Heart left ventricle (tissue), 16 donors: ENCODE data around the gene MEGF8. TPM values are rescaled to one million over a fixed set of nuclear protein-coding genes. Genes with fewer than 3 reads are reported as not detected.
"Not testable (repeated sequence)": the region's sequence is repeated elsewhere in the genome, so short reads cannot be mapped to it uniquely, and the experiment has no call there.

ENCODE experiments used
- ATAC-seq, 4 donors: fragments of 200-7000 bp; cut with Tn5 transposase; one replicate each; pipeline ENCODE4 v1.9.1; 2020 to 2022; ENCODE audit warnings: moderate library complexity in 4 of 4, mild to moderate bottlenecking in 3 of 4, moderate number of reproducible peaks in 1 of 4
- DNase-seq, 5 donors: peaks; one replicate each; pipeline ENCODE4 v3.0.0-alpha.2; 2020
- H3K27ac ChIP-seq, 12 donors: fragments of 200-600 bp; sonication (generic) in 4 of 12; one replicate each; pipeline versions ENCODE4 v1.5.0 to v1.8.0; 2016 to 2022; ENCODE audit warnings: mild to moderate bottlenecking in 2 of 12
- H3K27me3 ChIP-seq, 9 donors: fragments of 200-600 bp; sonication (generic) in 2 of 9; one replicate each; pipeline versions ENCODE4 v1.5.1 to v1.8.0; 2016 to 2022; ENCODE audit warnings: mild to moderate bottlenecking in 3 of 9
- H3K36me3 ChIP-seq, 9 donors: fragments of 200-600 bp; sonication (generic) in 2 of 9; one replicate each; pipeline versions ENCODE4 v1.5.0 to v1.8.0; 2018 to 2022; ENCODE audit warnings: mild to moderate bottlenecking in 2 of 9
- H3K4me1 ChIP-seq, 12 donors: fragments of 200-600 bp; sonication (generic) in 4 of 12; one replicate each; pipeline versions ENCODE4 v1.5.0 to v1.8.0; 2016 to 2022; ENCODE audit warnings: mild to moderate bottlenecking in 3 of 12
- H3K4me3 ChIP-seq, 12 donors: fragments of 200-600 bp; sonication (generic) in 4 of 12; one replicate each; pipeline versions ENCODE4 v1.5.0 to v1.8.0; 2017 to 2022; ENCODE audit warnings: mild to moderate bottlenecking in 9 of 12, moderate library complexity in 4 of 12
- H3K9me3 ChIP-seq, 12 donors: fragments of 200-600 bp; sonication (generic) in 4 of 12; one replicate each; pipeline versions ENCODE4 v1.5.0 to v1.8.0; 2016 to 2022; ENCODE audit warnings: mild to moderate bottlenecking in 1 of 12
- CTCF ChIP-seq, 12 donors: fragments of 200-600 bp; sonication (generic) in 4 of 12; IDR thresholded peaks; one replicate each; pipeline versions ENCODE4 v1.5.0 to v1.8.0; 2018 to 2022; ENCODE audit warnings: antibody characterized with exemption in 12 of 12, mild to moderate bottlenecking in 5 of 12
- POLR2A ChIP-seq, 2 donors: fragments of 450-650 bp; IDR thresholded peaks; one replicate each; pipeline ENCODE4 v1.6.1; 2017; ENCODE audit warnings: antibody characterized with exemption in 2 of 2, mild to moderate bottlenecking in 2 of 2, moderate library complexity in 2 of 2
- WGBS, 4 donors: extraction: QIAGEN DNeasy Blood & Tissue Kit in 2 of 4; methylation state at CpG; one replicate each; pipeline versions ENCODE4 v1.1.5 to v1.1.7; 2013 to 2018; 5-methylcytosine and 5-hydroxymethylcytosine counted together
- intact Hi-C, 10 donors: fragments of 100-400 bp; cut with DNase I; formaldehyde crosslinking; loops; one replicate each; pipeline versions ENCODE4 v1.11.1 to v1.14.2; 2022
- polyA plus RNA-seq, 2 donors: library from polyadenylated mRNA; stranded (reverse); fragments of 200-250 nt; gene quantifications; one replicate each; pipeline ENCODE4 v1.2.3, GENCODE V29; 2013
- total RNA-seq, 9 donors: library from RNA; depleted of rRNA in 2 of 9; stranded (reverse); fragments of >200 nt in 2 of 9; fragmentation: NEBNext Ultra II Directional in 3 of 9; extraction: Animal tissue kit (Norgen Biotek cat#: 25700) in 3 of 9; gene quantifications; one replicate each; pipeline versions ENCODE4 v1.1.0 to v1.2.4, GENCODE V29; 2016 to 2023
- donor health status: ischemic (EF 13 %, LVEDD 7.1; RV severe dilation, severe dysfunction).
- donor health status: healthy with polysubstance abuse.
- donor health status: DM: no; HTN: yes; CAD: no.
- donor health status: DM: no; HTN: no; CAD: no.
- donor health status: ischemic (EF 25% LVEDD 6.9; RV normal size, moderate dysfunction).
- donor health status: ischemic (EF 25% LVEDD 5.7; RV mildly dilated, moderate dysfunction).
- donor health status: healthy.
- donor health status: DM: yes; HTN: yes; CAD: no.
- donor health status: ischemic (EF 35%, LVEDD 5.7; RV mildly dilated, moderate dysfunction).
- donor health status: nonischemic (EF 11% LVEDD 7.7; RV severe dilation, severe dysfunction).
- donor health status: DM: yes; HTN: yes; CAD: no.
- donor health status: PGD.
- donor health status: ischemic (EF 29% LVEDD 5.4; RV normal size, mild dysfunction).
- donor health status: nonischemic (EF 23%, LVEDD 6.1; RV moderate dilation, normal function).

The MEGF8 gene
- total and polyA plus RNA-seq, 11 donors = 22.8 to 50.4 (median 32.8) TPM

GRCh38 chr19:42327381-42327780 is 1.9 kb downstream of the MEGF8 start:
- no peaks in the 10 kb centered on the region for H3K36me3 ChIP-seq
- ATAC-seq (no peak), DNase-seq (no peak)
- WGBS, 4 donors = 86 to 91% (median 88%) methylated on average over 5 of the region's 5 CpGs
- intact Hi-C loops = loop anchor here in 5 of 10 donors (5.0 to 10.0 kb wide), 3 partner anchors 75 to 195 kb away; partner anchors contain the start of gene POU2F2 (in 4 of the 5)
- TF ChIP-seq POLR2A (IDR thresholded peaks at IDR 0.05) (no peak), CTCF (IDR thresholded peaks at IDR 0.05) (no peak)
- H3K9me3 ChIP-seq = no peaks in the 10 kb centered on the region
- peaks cover 10 to 25% (median 19%) of the 10 kb centered on the region in 9 donors for H3K27me3 ChIP-seq
- peak overlapping the region in 2 of 12 donors; percentile 16 to 89 for H3K4me3 ChIP-seq
- no peak overlapping the region for H3K27ac ChIP-seq
- peaks cover 2 to 53% (median 25%) of the 10 kb centered on the region in 12 donors for H3K4me1 ChIP-seq

GRCh38 chr19:42328106-42328505 is 2.7 kb downstream of the MEGF8 start:
- DNase-seq = no peak
- peaks cover 2 to 58% (median 25%) of the 10 kb centered on the region in 12 donors for H3K4me1 ChIP-seq
- H3K36me3 ChIP-seq = peaks cover 0 to 4% (median 0%) of the 10 kb centered on the region in 9 donors
- no peaks in the 10 kb centered on the region for H3K9me3 ChIP-seq
- ATAC-seq = no peak
- intact Hi-C loops = loop anchor here in 5 of 10 donors (5.0 to 10.0 kb wide), 3 partner anchors 74 to 196 kb away; partner anchors contain the start of gene POU2F2 (in 4 of the 5)
- no peak overlapping the region for H3K27ac ChIP-seq
- 57 to 69% (median 60%) methylated on average over 1 of the region's 1 CpG for WGBS, 4 donors
- H3K27me3 ChIP-seq = peaks cover 10 to 19% (median 16%) of the 10 kb centered on the region in 9 donors
- no peak for TF ChIP-seq POLR2A (IDR thresholded peaks at IDR 0.05)
- TF ChIP-seq CTCF (IDR thresholded peaks at IDR 0.05) = no peak
- H3K4me3 ChIP-seq = no peak overlapping the region

- ATAC-seq (no peak), DNase-seq (no peak)
- Histone ChIP-seq H3K4me3 (no peak overlapping the region), H3K4me1 (peaks cover 2 to 54% (median 24%) of the 10 kb centered on the region in 12 donors), H3K27me3 (peaks cover 10 to 12% (median 11%) of the 10 kb centered on the region in 9 donors), H3K27ac (no peak overlapping the region), H3K9me3 (no peaks in the 10 kb centered on the region), H3K36me3 (peaks cover 0 to 4% (median 0%) of the 10 kb centered on the region in 9 donors)
- intact Hi-C loops = loop anchor here in 5 of 10 donors (5.0 to 10.0 kb wide), 3 partner anchors 73 to 197 kb away; partner anchors contain the start of gene POU2F2 (in 4 of the 5)
- TF ChIP-seq CTCF (IDR thresholded peaks at IDR 0.05) = no peak
- no peak for TF ChIP-seq POLR2A (IDR thresholded peaks at IDR 0.05)
- 73 to 87% (median 78%) methylated on average over 2 of the region's 2 CpGs for WGBS, 4 donors
Observed at GRCh38 chr19:42328854-42329253, 3.4 kb downstream of the MEGF8 start.

GRCh38 chr19:42330241-42330711 is 4.8 kb downstream of the MEGF8 start:
- H3K27me3 ChIP-seq = no peaks in the 10 kb centered on the region
- 52 to 72% (median 60%) methylated on average over 2 of the region's 2 CpGs for WGBS, 4 donors
- no peak for DNase-seq
- TF ChIP-seq POLR2A (IDR thresholded peaks at IDR 0.05) (no peak), CTCF (IDR thresholded peaks at IDR 0.05) (no peak)
- H3K4me3 ChIP-seq = no peak overlapping the region
- H3K27ac ChIP-seq = no peak overlapping the region
- intact Hi-C loops = no loop called here
- ATAC-seq = no peak
- H3K36me3 ChIP-seq = peaks cover 0 to 9% (median under 1%) of the 10 kb centered on the region in 9 donors
- H3K9me3 ChIP-seq = no peaks in the 10 kb centered on the region
- peaks cover 2 to 42% (median 15%) of the 10 kb centered on the region in 12 donors for H3K4me1 ChIP-seq

- Histone ChIP-seq H3K4me1 (peaks cover 0 to 37% (median 13%) of the 10 kb centered on the region in 12 donors), H3K27ac (peak overlapping the region in 1 of 12 donors; percentile 19), H3K36me3 (peaks cover 0 to 19% (median 5%) of the 10 kb centered on the region in 9 donors)
- H3K9me3 ChIP-seq, ATAC-seq, intact Hi-C loops, H3K27me3 ChIP-seq, DNase-seq, H3K4me3 ChIP-seq: not testable (repeated sequence)
- 86 to 89% (median 87%) methylated on average over 3 of the region's 3 CpGs for WGBS, 4 donors
Observed at GRCh38 chr19:42331333-42331732, 5.9 kb downstream of the MEGF8 start.
